RWPE2 (cell line): ENCODE results near the gene PRRC2B.
"Not testable (repeated sequence)": the region's sequence is repeated elsewhere in the genome, so short reads cannot be mapped to it uniquely, and the experiment has no call there.

Source experiments
- ATAC-seq: fragments of 200-7000 bp; cut with Tn5 transposase; 3 replicates; pipeline ENCODE4 v1.9.1; 2021; ENCODE audit warnings: low read depth
- DNase-seq: peaks from one replicate; pipeline ENCODE4 v3.0.0-alpha.2; 2020; ENCODE audit warnings: low spot score
- H3K27ac ChIP-seq: fragments of 450-650 bp; 2 replicates; pipeline ENCODE4 v1.5.1; 2017; ENCODE audit warnings: mild to moderate bottlenecking; ENCODE audit not compliant: poor library complexity, severe bottlenecking
- H3K27me3 ChIP-seq: fragments of 250-450 bp; sonication (Bioruptor Pico); 2 replicates; pipeline ENCODE4 v1.5.1; 2021; ENCODE audit warnings: mild to moderate bottlenecking, moderate library complexity; ENCODE audit not compliant: insufficient read depth, poor library complexity, severe bottlenecking
- H3K36me3 ChIP-seq: fragments of 250-450 bp; sonication (Bioruptor Pico); 2 replicates; pipeline ENCODE4 v1.5.1; 2020; ENCODE audit warnings: low read depth, mild to moderate bottlenecking, moderate library complexity
- H3K4me1 ChIP-seq: fragments of 250-450 bp; sonication (Bioruptor Pico); 2 replicates; pipeline ENCODE4 v1.5.1; 2021; ENCODE audit warnings: mild to moderate bottlenecking, moderate library complexity; ENCODE audit not compliant: insufficient read depth, poor library complexity, severe bottlenecking
- H3K4me3 ChIP-seq: fragments of 250-450 bp; sonication (Bioruptor Pico); 2 replicates; pipeline ENCODE4 v1.5.1; 2021; ENCODE audit warnings: mild to moderate bottlenecking, moderate library complexity; ENCODE audit not compliant: severe bottlenecking
- H3K9me3 ChIP-seq: fragments of 250-450 bp; sonication (Bioruptor Pico); 2 replicates; pipeline ENCODE4 v1.5.1; 2021; ENCODE audit warnings: mild to moderate bottlenecking, moderate library complexity; ENCODE audit not compliant: severe bottlenecking
- CTCF ChIP-seq: fragments of 450-650 bp; IDR thresholded peaks from one replicate; pipeline ENCODE4 v1.5.1; 2017; ENCODE audit warnings: mild to moderate bottlenecking, moderate library complexity; ENCODE audit not compliant: poor library complexity, severe bottlenecking

The PRRC2B gene

GRCh38 chr9:131393622-131394463 is at the start of gene PRRC2B:
Gene PRRC2B, plus strand, starts transcription at chr9:131394086. Its CDS starts 36,059 bp downstream, at chr9:131430145.
- Histone ChIP-seq H3K9me3 (no peaks in the 10 kb centered on the region), H3K4me3 (peak within 1 kb of the TSS; percentile 98), H3K4me1 (peaks cover 33% of the 10 kb centered on the region), H3K36me3 (no peaks in the 10 kb centered on the region; the same call in 1 of the 2 replicates), H3K27me3 (no peaks in the 10 kb centered on the region), H3K27ac (peak within 1 kb of the TSS; percentile 97)
- TF ChIP-seq CTCF = peak; percentile 91
- peak; percentile 43 for ATAC-seq
- DNase-seq = peak; percentile 77

- H3K4me3 ChIP-seq, H3K4me1 ChIP-seq, H3K9me3 ChIP-seq, DNase-seq, ATAC-seq, H3K36me3 ChIP-seq, H3K27ac ChIP-seq: not testable (repeated sequence)
- H3K27me3 ChIP-seq = peaks cover 13% of the 10 kb centered on the region
These were observed 48.9 kb upstream of the PRRC2B start for GRCh38 chr9:131344931-131345535.

GRCh38 chr9:131346559-131346958 is 47.3 kb upstream of the PRRC2B start:
- DNase-seq (no peak), ATAC-seq (no peak)
- Histone ChIP-seq H3K27me3 (peaks cover 7% of the 10 kb centered on the region), H3K4me3 (no peak overlapping the region), H3K36me3 (no peaks in the 10 kb centered on the region), H3K9me3 (no peaks in the 10 kb centered on the region), H3K27ac (no peak overlapping the region), H3K4me1 (no peaks in the 10 kb centered on the region)
- TF ChIP-seq CTCF = no peak

- H3K4me3 ChIP-seq = no peak overlapping the region
- H3K36me3 ChIP-seq = no peaks in the 10 kb centered on the region
- H3K27me3 ChIP-seq = peaks cover 6% of the 10 kb centered on the region
- TF ChIP-seq CTCF = no peak
- no peaks in the 10 kb centered on the region for H3K4me1 ChIP-seq
- H3K9me3 ChIP-seq = no peaks in the 10 kb centered on the region
- H3K27ac ChIP-seq = no peak overlapping the region
- no peak for ATAC-seq
- no peak for DNase-seq
These were observed 46.4 kb upstream of the PRRC2B start for GRCh38 chr9:131347376-131348020.

GRCh38 chr9:131348631-131349521 is 45.0 kb upstream of the PRRC2B start:
- H3K27me3 ChIP-seq = no peaks in the 10 kb centered on the region
- H3K9me3 ChIP-seq = no peaks in the 10 kb centered on the region
- ATAC-seq = no peak
- DNase-seq = no peak
- no peaks in the 10 kb centered on the region for H3K36me3 ChIP-seq
- H3K27ac ChIP-seq = no peak overlapping the region
- TF ChIP-seq CTCF = peak; percentile 5
- no peaks in the 10 kb centered on the region for H3K4me1 ChIP-seq
- H3K4me3 ChIP-seq = no peak overlapping the region
